ENCODE results near the gene LHFPL2. TPM values are rescaled to one million over a fixed set of nuclear protein-coding genes. Genes with fewer than 3 reads are reported as not detected.

Gene LHFPL2
- total RNA-seq, 4 donors from 2014 or later, result 2.2 to 11.1 (median 6.2) TPM

DNA sequence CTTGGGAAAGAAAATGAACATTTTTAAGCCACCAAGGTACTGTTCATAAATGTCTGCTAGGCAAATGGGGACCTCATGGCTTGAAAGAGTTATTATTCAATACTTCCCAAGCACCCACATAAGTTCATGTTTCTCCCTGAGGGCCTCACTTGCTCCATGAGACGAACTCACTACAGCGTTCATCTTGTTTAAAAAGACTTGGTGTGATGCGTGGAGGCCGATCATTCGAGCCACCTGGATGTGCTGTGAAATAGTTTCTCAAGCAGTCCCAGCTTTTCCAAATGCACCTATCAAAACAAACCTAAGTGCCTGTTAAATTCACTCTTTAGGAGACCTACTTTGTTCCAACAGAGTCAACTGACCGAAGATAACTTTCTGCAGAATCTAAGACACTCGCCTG is 103.2 kb downstream of the LHFPL2 start:
- no peaks in the 10 kb centered on the region for H3K27me3 ChIP-seq
- no peaks in the 10 kb centered on the region for H3K9me3 ChIP-seq
- H3K36me3 ChIP-seq, result no peaks in the 10 kb centered on the region
- DNase-seq, result no peak
- no peak overlapping the region for H3K27ac ChIP-seq
- intact Hi-C loops (cut with DNase I), result no loop called here
- no peak overlapping the region for H3K4me3 ChIP-seq
- peaks cover 0 to 44% (median 9%) of the 10 kb centered on the region in 3 donors for H3K4me1 ChIP-seq
- TF ChIP-seq POLR2A (IDR thresholded peaks at IDR 0.05), result no peak
- TF ChIP-seq, protein P1, sequence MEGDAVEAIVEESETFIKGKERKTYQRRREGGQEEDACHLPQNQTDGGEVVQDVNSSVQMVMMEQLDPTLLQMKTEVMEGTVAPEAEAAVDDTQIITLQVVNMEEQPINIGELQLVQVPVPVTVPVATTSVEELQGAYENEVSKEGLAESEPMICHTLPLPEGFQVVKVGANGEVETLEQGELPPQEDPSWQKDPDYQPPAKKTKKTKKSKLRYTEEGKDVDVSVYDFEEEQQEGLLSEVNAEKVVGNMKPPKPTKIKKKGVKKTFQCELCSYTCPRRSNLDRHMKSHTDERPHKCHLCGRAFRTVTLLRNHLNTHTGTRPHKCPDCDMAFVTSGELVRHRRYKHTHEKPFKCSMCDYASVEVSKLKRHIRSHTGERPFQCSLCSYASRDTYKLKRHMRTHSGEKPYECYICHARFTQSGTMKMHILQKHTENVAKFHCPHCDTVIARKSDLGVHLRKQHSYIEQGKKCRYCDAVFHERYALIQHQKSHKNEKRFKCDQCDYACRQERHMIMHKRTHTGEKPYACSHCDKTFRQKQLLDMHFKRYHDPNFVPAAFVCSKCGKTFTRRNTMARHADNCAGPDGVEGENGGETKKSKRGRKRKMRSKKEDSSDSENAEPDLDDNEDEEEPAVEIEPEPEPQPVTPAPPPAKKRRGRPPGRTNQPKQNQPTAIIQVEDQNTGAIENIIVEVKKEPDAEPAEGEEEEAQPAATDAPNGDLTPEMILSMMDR (IDR thresholded peaks at IDR 0.05), result no peak
- 87 to 92% methylated on average over 7 of the region's 7 CpGs for WGBS, 2 donors

DNA sequence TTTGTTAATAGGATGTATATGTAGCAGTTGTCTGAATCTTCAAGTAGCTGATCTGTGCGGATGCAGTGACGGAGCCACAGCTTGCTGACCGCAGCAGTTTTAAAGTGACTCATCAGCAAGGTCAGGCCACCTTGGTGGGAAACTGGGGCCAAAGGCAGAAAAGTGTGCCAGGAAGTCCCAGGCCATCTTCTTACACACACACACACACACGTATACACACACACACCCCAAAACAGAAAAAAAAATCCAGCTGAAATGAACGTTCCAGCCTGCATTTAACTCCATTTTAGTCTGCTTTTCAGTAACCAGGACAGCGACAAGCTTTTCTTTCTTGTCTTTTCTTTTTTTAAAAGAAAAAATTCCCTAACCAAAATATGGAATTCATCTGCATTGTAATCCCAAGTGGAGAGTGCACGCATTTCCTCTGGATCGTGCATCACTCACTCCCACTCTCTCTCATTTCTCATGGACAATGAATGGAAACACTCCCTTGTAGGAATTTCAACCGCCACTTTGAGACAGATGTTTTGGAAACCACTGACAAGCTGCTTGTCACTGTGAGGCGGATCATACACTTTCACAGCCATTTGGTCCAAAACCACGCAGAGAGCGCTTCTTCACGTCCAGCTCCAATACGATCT is 103.9 kb downstream of the LHFPL2 start:
- no peak overlapping the region for H3K27ac ChIP-seq
- peaks cover 0 to 45% (median 9%) of the 10 kb centered on the region in 3 donors for H3K4me1 ChIP-seq
- WGBS, 2 donors, result 71 to 80% methylated on average over 13 to 14 of the region's 14 CpGs
- H3K36me3 ChIP-seq, result no peaks in the 10 kb centered on the region
- intact Hi-C loops (cut with DNase I), result no loop called here
- no peaks in the 10 kb centered on the region for H3K27me3 ChIP-seq
- no peak overlapping the region for H3K4me3 ChIP-seq
- TF ChIP-seq, protein P1 (IDR thresholded peaks at IDR 0.05), result no peak
- no peak for TF ChIP-seq POLR2A (IDR thresholded peaks at IDR 0.05)
- H3K9me3 ChIP-seq, result no peaks in the 10 kb centered on the region
- no peak for DNase-seq

DNA sequence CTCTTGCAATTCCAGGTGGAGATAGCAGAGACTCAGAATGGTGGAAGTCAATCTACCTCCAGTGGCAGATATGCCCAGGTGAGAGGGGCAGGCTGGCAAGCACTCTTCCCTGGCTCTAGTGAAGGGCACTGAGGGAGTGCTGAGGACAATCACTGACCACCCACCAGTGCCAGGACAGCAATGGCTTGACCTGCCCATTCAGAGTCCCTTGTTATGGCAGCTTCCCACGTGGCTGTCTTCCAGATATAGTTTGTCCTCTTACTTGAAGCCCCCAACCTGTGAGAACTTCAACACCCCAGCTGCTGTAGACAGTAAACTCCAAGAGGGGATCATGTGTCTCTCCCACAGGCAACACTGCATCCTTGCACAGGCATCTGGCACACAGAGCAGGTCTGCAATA is 104.7 kb downstream of the LHFPL2 start:
- Histone ChIP-seq H3K4me3 (no peak overlapping the region), H3K9me3 (no peaks in the 10 kb centered on the region), H3K27ac (no peak overlapping the region), H3K27me3 (no peaks in the 10 kb centered on the region), H3K4me1 (peaks cover 0 to 43% (median 9%) of the 10 kb centered on the region in 3 donors), H3K36me3 (no peaks in the 10 kb centered on the region)
- no peak for TF ChIP-seq POLR2A (IDR thresholded peaks at IDR 0.05)
- TF ChIP-seq, protein P1 (IDR thresholded peaks at IDR 0.05), result no peak
- intact Hi-C loops (cut with DNase I), result no loop called here
- 83% methylated on average over 1 of the region's 1 CpG; no CpG with 5 or more reads in 1 of the 2 donors for WGBS, 2 donors
- DNase-seq, result no peak

DNA sequence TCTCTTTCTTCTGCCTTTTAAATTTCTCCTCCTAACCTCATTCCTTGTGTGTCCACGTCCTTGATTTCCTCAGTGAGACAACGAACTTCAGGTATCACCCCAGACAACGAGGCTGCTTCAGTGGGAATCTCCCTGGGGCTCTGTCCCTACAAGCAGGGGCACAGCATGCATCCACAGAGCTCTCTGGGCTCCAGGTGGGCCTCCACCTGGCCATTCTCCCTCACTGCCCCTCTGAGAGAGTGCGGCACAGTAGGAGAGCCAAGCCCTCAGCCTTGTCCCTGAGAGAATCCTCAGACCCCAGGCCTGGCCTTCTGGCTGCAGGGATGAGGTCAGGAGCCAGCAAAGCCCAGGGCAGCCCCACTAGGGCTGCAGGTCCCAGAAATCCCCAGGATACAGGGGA is 105.3 kb downstream of the LHFPL2 start:
- Histone ChIP-seq H3K27ac (no peak overlapping the region), H3K4me3 (no peak overlapping the region), H3K36me3 (no peaks in the 10 kb centered on the region), H3K9me3 (no peaks in the 10 kb centered on the region), H3K4me1 (peaks cover 0 to 37% (median 9%) of the 10 kb centered on the region in 3 donors), H3K27me3 (no peaks in the 10 kb centered on the region)
- DNase-seq, result no peak
- 78 to 81% methylated on average over 3 to 4 of the region's 4 CpGs for WGBS, 2 donors
- TF ChIP-seq POLR2A (IDR thresholded peaks at IDR 0.05), result no peak
- TF ChIP-seq, protein P1 (IDR thresholded peaks at IDR 0.05), result no peak
- intact Hi-C loops (cut with DNase I), result no loop called here

DNA sequence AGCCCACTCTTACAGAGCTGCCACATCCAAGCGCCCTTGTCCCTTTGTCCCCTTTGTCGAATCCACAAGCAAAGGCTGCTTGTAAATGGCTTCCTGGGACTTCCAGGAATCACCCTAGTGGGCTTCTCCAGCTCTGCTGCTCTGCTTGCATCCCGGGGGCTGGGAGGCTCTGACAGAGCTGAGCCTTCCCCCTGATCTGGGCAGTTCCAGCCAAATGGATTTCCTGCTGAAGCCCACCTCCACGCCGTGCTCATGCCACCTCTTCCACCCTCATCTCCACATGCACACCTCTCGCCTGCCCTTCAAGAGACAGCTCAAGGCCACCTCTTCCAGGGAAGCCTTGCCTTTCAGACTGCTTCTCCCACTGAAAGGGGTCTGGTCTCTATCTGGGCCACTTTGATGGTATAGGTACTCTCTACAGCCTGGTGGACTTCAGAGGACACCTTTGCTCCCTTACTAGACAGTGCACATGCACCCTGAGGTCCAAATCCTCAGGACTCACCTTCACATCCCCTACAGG is 106.2 kb downstream of the LHFPL2 start:
- intact Hi-C loops (cut with DNase I), result no loop called here
- Histone ChIP-seq H3K4me3 (no peak overlapping the region), H3K4me1 (peaks cover 0 to 33% (median 8%) of the 10 kb centered on the region in 3 donors), H3K36me3 (no peaks in the 10 kb centered on the region), H3K27ac (no peak overlapping the region), H3K27me3 (no peaks in the 10 kb centered on the region), H3K9me3 (no peaks in the 10 kb centered on the region)
- no peak for DNase-seq
- TF ChIP-seq, protein P1 (IDR thresholded peaks at IDR 0.05), result no peak
- WGBS, 2 donors, result 88 to 93% methylated on average over 3 to 5 of the region's 6 CpGs

All from esophagus squamous epithelium (tissue), 5 donors.